Body of pancreas (tissue), 4 donors: ENCODE results near the gene SGK1.

Experiments
- POLR2A ChIP-seq, 3 donors: fragments of 450-650 bp; IDR thresholded peaks; one replicate each; pipeline ENCODE4 v1.6.1; 2016; ENCODE audit warnings: antibody characterized with exemption in 3 of 3, mild to moderate bottlenecking in 2 of 3
- TF ChIP-seq, protein P1 (sequence below), 7 experiments: fragments of 450-650 bp in 4 of 7; fragments of 200-600 bp in 3 of 7; sonication (generic) in 3 of 7; IDR thresholded peaks; one replicate each; pipeline ENCODE4 v1.5.1; 2016 to 2019; ENCODE audit warnings: antibody characterized with exemption in 7 of 7

GRCh38 chr6:134340179-134340975 is 22.5 kb upstream of the SGK1 start:
- TF ChIP-seq, protein P1, sequence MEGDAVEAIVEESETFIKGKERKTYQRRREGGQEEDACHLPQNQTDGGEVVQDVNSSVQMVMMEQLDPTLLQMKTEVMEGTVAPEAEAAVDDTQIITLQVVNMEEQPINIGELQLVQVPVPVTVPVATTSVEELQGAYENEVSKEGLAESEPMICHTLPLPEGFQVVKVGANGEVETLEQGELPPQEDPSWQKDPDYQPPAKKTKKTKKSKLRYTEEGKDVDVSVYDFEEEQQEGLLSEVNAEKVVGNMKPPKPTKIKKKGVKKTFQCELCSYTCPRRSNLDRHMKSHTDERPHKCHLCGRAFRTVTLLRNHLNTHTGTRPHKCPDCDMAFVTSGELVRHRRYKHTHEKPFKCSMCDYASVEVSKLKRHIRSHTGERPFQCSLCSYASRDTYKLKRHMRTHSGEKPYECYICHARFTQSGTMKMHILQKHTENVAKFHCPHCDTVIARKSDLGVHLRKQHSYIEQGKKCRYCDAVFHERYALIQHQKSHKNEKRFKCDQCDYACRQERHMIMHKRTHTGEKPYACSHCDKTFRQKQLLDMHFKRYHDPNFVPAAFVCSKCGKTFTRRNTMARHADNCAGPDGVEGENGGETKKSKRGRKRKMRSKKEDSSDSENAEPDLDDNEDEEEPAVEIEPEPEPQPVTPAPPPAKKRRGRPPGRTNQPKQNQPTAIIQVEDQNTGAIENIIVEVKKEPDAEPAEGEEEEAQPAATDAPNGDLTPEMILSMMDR (IDR thresholded peaks at IDR 0.05) = no peak
- no peak for TF ChIP-seq POLR2A (IDR thresholded peaks at IDR 0.05)
